Measurements from ENCODE around the gene APAF1. TPM values are rescaled to one million over a fixed set of nuclear protein-coding genes. Genes with fewer than 3 reads are reported as not detected.
A peak's percentile ranks its signal among the peaks of the same experiment; 100 is the strongest.

APAF1 gene
- total and polyA plus RNA-seq, 2 of the 13 experiments (the other 11 are each of a cell fraction or from before 2014, with no cell fraction given) = 6.0 to 13.0 TPM

DNA sequence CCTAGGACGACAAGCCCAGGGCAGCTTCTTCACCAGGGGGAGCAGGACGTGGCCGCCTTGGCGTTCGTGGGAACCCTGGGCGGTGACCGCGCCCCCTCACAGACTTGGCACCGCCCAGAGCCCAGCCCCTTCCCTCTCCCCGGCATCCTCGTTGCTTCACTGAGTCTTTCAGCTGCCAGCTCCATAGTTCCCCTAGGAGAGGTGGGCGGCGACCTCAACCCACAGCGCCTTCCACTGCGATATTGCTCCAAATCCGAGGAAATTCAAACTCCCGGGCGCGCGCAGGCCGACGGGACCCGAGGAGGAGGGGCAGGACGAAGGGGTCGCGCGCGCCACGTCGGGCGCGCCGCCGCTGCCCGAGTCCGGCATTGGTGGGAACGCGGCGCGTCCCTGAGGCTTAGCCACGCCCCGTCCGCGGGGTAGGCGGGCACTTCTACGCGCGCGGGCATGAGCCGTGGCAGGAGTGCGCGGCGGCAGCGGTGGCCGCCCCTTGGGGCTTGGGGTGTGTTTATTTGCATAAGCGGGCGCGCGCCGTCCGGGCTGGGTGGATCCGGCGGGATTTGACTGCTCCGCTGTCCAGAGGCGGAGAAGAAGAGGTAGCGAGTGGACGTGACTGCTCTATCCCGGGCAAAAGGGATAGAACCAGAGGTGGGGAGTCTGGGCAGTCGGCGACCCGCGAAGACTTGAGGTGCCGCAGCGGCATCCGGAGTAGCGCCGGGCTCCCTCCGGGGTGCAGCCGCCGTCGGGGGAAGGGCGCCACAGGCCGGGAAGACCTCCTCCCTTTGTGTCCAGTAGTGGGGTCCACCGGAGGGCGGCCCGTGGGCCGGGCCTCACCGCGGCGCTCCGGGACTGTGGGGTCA lies at the start of gene APAF1, which contains the start of gene IKBIP (continued):
- TF ChIP-seq, protein P1, sequence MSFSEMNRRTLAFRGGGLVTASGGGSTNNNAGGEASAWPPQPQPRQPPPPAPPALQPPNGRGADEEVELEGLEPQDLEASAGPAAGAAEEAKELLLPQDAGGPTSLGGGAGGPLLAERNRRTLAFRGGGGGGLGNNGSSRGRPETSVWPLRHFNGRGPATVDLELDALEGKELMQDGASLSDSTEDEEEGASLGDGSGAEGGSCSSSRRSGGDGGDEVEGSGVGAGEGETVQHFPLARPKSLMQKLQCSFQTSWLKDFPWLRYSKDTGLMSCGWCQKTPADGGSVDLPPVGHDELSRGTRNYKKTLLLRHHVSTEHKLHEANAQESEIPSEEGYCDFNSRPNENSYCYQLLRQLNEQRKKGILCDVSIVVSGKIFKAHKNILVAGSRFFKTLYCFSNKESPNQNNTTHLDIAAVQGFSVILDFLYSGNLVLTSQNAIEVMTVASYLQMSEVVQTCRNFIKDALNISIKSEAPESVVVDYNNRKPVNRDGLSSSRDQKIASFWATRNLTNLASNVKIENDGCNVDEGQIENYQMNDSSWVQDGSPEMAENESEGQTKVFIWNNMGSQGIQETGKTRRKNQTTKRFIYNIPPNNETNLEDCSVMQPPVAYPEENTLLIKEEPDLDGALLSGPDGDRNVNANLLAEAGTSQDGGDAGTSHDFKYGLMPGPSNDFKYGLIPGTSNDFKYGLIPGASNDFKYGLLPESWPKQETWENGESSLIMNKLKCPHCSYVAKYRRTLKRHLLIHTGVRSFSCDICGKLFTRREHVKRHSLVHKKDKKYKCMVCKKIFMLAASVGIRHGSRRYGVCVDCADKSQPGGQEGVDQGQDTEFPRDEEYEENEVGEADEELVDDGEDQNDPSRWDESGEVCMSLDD (CRISPR knock-in tag; IDR thresholded peaks at IDR 0.05; ENCODE audit: borderline replicate concordance) = 0 out of 2 replicates have a peak, but pooled peaks have one; percentile 31
- 0 out of 2 replicates have a peak, but pooled peaks have one; percentile 16 for TF ChIP-seq SMAD3 (CRISPR knock-in tag; IDR thresholded peaks at IDR 0.05)
- TF ChIP-seq, protein P2, sequence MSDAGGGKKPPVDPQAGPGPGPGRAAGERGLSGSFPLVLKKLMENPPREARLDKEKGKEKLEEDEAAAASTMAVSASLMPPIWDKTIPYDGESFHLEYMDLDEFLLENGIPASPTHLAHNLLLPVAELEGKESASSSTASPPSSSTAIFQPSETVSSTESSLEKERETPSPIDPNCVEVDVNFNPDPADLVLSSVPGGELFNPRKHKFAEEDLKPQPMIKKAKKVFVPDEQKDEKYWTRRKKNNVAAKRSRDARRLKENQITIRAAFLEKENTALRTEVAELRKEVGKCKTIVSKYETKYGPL (CRISPR knock-in tag; IDR thresholded peaks at IDR 0.05) = no peak
- no peak for TF ChIP-seq CENPX (CRISPR knock-in tag; IDR thresholded peaks at IDR 0.05)
- TF ChIP-seq ZNF577 (CRISPR knock-in tag; IDR thresholded peaks at IDR 0.05; ENCODE audit: borderline replicate concordance, low read depth) = no peak
- no peak for TF ChIP-seq REXO4 (CRISPR knock-in tag; IDR thresholded peaks at IDR 0.05; ENCODE audit: borderline replicate concordance)
- peak; percentile 21; the same call in 1 of the 2 replicates for TF ChIP-seq ELF3 (CRISPR knock-in tag; IDR thresholded peaks at IDR 0.05)
- TF ChIP-seq, protein P3, sequence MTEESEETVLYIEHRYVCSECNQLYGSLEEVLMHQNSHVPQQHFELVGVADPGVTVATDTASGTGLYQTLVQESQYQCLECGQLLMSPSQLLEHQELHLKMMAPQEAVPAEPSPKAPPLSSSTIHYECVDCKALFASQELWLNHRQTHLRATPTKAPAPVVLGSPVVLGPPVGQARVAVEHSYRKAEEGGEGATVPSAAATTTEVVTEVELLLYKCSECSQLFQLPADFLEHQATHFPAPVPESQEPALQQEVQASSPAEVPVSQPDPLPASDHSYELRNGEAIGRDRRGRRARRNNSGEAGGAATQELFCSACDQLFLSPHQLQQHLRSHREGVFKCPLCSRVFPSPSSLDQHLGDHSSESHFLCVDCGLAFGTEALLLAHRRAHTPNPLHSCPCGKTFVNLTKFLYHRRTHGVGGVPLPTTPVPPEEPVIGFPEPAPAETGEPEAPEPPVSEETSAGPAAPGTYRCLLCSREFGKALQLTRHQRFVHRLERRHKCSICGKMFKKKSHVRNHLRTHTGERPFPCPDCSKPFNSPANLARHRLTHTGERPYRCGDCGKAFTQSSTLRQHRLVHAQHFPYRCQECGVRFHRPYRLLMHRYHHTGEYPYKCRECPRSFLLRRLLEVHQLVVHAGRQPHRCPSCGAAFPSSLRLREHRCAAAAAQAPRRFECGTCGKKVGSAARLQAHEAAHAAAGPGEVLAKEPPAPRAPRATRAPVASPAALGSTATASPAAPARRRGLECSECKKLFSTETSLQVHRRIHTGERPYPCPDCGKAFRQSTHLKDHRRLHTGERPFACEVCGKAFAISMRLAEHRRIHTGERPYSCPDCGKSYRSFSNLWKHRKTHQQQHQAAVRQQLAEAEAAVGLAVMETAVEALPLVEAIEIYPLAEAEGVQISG (CRISPR knock-in tag; IDR thresholded peaks at IDR 0.05) = peak; percentile 56; the same call in 1 of the 2 replicates
- TF ChIP-seq, protein P4, sequence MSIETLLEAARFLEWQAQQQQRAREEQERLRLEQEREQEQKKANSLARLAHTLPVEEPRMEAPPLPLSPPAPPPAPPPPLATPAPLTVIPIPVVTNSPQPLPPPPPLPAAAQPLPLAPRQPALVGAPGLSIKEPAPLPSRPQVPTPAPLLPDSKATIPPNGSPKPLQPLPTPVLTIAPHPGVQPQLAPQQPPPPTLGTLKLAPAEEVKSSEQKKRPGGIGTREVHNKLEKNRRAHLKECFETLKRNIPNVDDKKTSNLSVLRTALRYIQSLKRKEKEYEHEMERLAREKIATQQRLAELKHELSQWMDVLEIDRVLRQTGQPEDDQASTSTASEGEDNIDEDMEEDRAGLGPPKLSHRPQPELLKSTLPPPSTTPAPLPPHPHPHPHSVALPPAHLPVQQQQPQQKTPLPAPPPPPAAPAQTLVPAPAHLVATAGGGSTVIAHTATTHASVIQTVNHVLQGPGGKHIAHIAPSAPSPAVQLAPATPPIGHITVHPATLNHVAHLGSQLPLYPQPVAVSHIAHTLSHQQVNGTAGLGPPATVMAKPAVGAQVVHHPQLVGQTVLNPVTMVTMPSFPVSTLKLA (IDR thresholded peaks at IDR 0.05) = peak; percentile 55
- peak; percentile 69; the same call in 1 of the 2 replicates for TF ChIP-seq ARNT2 (CRISPR knock-in tag; IDR thresholded peaks at IDR 0.05; ENCODE audit: low read depth)
- TF ChIP-seq AGO2 (optimal IDR thresholded peaks at IDR 0.05; ENCODE audit: low read depth, low read length) = peak; percentile 41
- TF ChIP-seq GATAD2A (CRISPR knock-in tag; IDR thresholded peaks at IDR 0.05) = peak; percentile 12
- TF ChIP-seq, protein P5, sequence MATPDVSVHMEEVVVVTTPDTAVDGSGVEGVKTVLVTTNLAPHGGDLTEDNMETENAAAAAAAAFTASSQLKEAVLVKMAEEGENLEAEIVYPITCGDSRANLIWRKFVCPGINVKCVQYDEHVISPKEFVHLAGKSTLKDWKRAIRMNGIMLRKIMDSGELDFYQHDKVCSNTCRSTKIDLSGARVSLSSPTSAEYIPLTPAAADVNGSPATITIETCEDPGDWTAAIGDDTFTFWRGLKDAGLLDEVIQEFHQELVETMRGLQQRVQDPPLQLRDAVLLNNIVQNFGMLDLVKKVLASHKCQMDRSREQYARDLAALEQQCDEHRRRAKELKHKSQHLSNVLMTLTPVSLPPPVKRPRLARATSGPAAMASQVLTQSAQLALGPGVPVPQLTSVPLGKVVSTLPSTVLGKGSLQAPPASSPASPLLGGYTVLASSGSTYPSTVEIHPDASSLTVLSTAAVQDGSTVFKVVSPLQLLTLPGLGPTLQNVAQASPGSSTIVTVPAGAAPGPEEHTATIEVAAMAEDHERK (CRISPR knock-in tag; IDR thresholded peaks at IDR 0.05; ENCODE audit: low read depth) = peak; percentile 72; the same call in 1 of the 2 replicates
- TF ChIP-seq POLR2A (IDR thresholded peaks at IDR 0.05; ENCODE audit: insufficient read depth in 1 of 2, low read depth in 2 of 2, low read length in 2 of 2) = peak; percentile 70 to 83; a peak in 3 of 4 replicates
- TF ChIP-seq ZNF563 (CRISPR knock-in tag; IDR thresholded peaks at IDR 0.05) = no peak
- TF ChIP-seq KAT8 (CRISPR knock-in tag; IDR thresholded peaks at IDR 0.05) = peak; percentile 12; the same call in 1 of the 2 replicates
- TF ChIP-seq, protein P6, sequence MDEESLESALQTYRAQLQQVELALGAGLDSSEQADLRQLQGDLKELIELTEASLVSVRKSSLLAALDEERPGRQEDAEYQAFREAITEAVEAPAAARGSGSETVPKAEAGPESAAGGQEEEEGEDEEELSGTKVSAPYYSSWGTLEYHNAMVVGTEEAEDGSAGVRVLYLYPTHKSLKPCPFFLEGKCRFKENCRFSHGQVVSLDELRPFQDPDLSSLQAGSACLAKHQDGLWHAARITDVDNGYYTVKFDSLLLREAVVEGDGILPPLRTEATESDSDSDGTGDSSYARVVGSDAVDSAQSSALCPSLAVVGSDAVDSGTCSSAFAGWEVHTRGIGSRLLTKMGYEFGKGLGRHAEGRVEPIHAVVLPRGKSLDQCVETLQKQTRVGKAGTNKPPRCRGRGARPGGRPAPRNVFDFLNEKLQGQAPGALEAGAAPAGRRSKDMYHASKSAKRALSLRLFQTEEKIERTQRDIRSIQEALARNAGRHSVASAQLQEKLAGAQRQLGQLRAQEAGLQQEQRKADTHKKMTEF (CRISPR knock-in tag; IDR thresholded peaks at IDR 0.05) = peak; percentile 69; the same call in 1 of the 2 replicates
- TF ChIP-seq HOXA3 (CRISPR knock-in tag; IDR thresholded peaks at IDR 0.05) = peak; percentile 54
